SU-DHL-6 (cell line): ENCODE measurements around the gene SCGB1C2.

ENCODE experiments used
- H2AFZ ChIP-seq: fragments of 200-600 bp; sonication (generic); 2 replicates; pipeline ENCODE4 v1.6.1; 2014; ENCODE audit warnings: low read depth, mild to moderate bottlenecking, moderate library complexity, mixed read lengths, antibody characterized with exemption, low read length; ENCODE audit not compliant: severe bottlenecking
- H3F3A ChIP-seq: fragments of 200-600 bp; shearing (Covaris generic); 2 replicates; pipeline ENCODE4 v1.6.0; 2016; ENCODE audit warnings: antibody characterized with exemption, mild to moderate bottlenecking; ENCODE audit not compliant: insufficient read depth
- H3K27ac ChIP-seq: fragments of 200-600 bp; sonication (generic); 2 replicates; pipeline ENCODE4 v1.5.1; 2016; ENCODE audit warnings: low read depth, mild to moderate bottlenecking, low read length, moderate library complexity, mixed read lengths
- H3K27me3 ChIP-seq: fragments of 200-600 bp; sonication (generic), shearing (Covaris generic); 2 replicates; pipeline ENCODE4 v1.6.0; 2014; ENCODE audit warnings: mild to moderate bottlenecking, low read length
- H3K36me3 ChIP-seq: fragments of 200-600 bp; sonication (generic); 2 replicates; pipeline ENCODE4 v1.6.1; 2014; ENCODE audit warnings: mild to moderate bottlenecking, low read length, mixed read lengths
- H3K4me2 ChIP-seq: fragments of 300-600, 200-600 bp; shearing (Covaris generic), sonication (generic); 2 replicates; pipeline ENCODE4 v1.6.0; 2014; ENCODE audit warnings: low read length, low read depth, mild to moderate bottlenecking; ENCODE audit not compliant: poor library complexity, severe bottlenecking
- H3K4me3 ChIP-seq: fragments of 200-600 bp; sonication (generic); 2 replicates; pipeline ENCODE4 v1.5.1; 2014; ENCODE audit warnings: antibody characterized with exemption, low read length, mild to moderate bottlenecking, mixed read lengths; ENCODE audit not compliant: insufficient read depth, poor library complexity, severe bottlenecking
- H3K79me2 ChIP-seq: fragments of 200-600 bp; sonication (generic); 2 replicates; pipeline ENCODE4 v1.6.1; 2014; ENCODE audit warnings: mild to moderate bottlenecking, low read length, moderate library complexity; ENCODE audit not compliant: insufficient read depth
- H3K9ac ChIP-seq: fragments of 200-600 bp; sonication (generic); 2 replicates; pipeline ENCODE4 v1.7.0; 2014; ENCODE audit warnings: mild to moderate bottlenecking, low read length
- H3K9me2 ChIP-seq: fragments of 200-600 bp; sonication (generic); replicated peaks from 2 replicates; pipeline ENCODE4 v1.6.1; 2014; ENCODE audit warnings: low read length; ENCODE audit not compliant: insufficient read depth
- H3K9me3 ChIP-seq: fragments of 200-600 bp; sonication (generic); 2 replicates; pipeline ENCODE4 v1.6.1; 2014; ENCODE audit warnings: low read length, mixed read lengths; ENCODE audit not compliant: insufficient read depth
- H4K20me1 ChIP-seq: fragments of 200-600 bp; sonication (generic); 2 replicates; pipeline ENCODE4 v1.6.1; 2014; ENCODE audit warnings: low read depth, mild to moderate bottlenecking, antibody characterized with exemption, low read length, moderate library complexity, mixed read lengths
- CTCF ChIP-seq: fragments of 200-600 bp; sonication (generic); IDR thresholded peaks from one replicate; pipeline ENCODE4 v1.5.1; 2017; ENCODE audit warnings: antibody characterized with exemption, mild to moderate bottlenecking, low read length, moderate library complexity; ENCODE audit not compliant: insufficient read depth, poor library complexity, severe bottlenecking
- EZH2phosphoT487 ChIP-seq: fragments of 200-600 bp; sonication (generic), shearing (Covaris generic); conservative IDR thresholded peaks from 2 replicates; pipeline ENCODE4 v1.6.1; 2018; ENCODE audit warnings: mild to moderate bottlenecking, antibody characterized with exemption, low read length, moderate library complexity, mixed read lengths

Gene SCGB1C2

GRCh38 chr17:143785-144281 is 6.5 kb downstream of the SCGB1C2 start:
- H2AFZ ChIP-seq, result no peak overlapping the region
- no peaks in the 10 kb centered on the region for H3K79me2 ChIP-seq
- H4K20me1 ChIP-seq, result no peaks in the 10 kb centered on the region
- no peaks in the 10 kb centered on the region for H3F3A ChIP-seq
- TF ChIP-seq EZH2phosphoT487 (no peak), CTCF (peak; percentile 69)
- no peaks in the 10 kb centered on the region for H3K27me3 ChIP-seq
- H3K27ac ChIP-seq, result no peak overlapping the region
- no peaks in the 10 kb centered on the region for H3K9me2 ChIP-seq
- no peak overlapping the region for H3K9ac ChIP-seq
- no peak overlapping the region for H3K4me2 ChIP-seq
- H3K4me3 ChIP-seq, result no peak overlapping the region
- no peaks in the 10 kb centered on the region for H3K9me3 ChIP-seq
- no peaks in the 10 kb centered on the region for H3K36me3 ChIP-seq

- Histone ChIP-seq H4K20me1 (no peaks in the 10 kb centered on the region), H3F3A (no peaks in the 10 kb centered on the region), H3K36me3 (no peaks in the 10 kb centered on the region), H3K27me3 (no peaks in the 10 kb centered on the region), H3K79me2 (no peaks in the 10 kb centered on the region), H3K4me2 (no peak overlapping the region), H3K9me2 (no peaks in the 10 kb centered on the region), H3K27ac (no peak overlapping the region), H3K9me3 (no peaks in the 10 kb centered on the region), H2AFZ (no peak overlapping the region), H3K9ac (no peak overlapping the region), H3K4me3 (no peak overlapping the region)
- no peak for TF ChIP-seq CTCF
Observed at GRCh38 chr17:144936-145670, 7.7 kb downstream of the SCGB1C2 start.

GRCh38 chr17:145671-146541 is 8.5 kb downstream of the SCGB1C2 start:
- H3K9ac ChIP-seq, result no peak overlapping the region

More at GRCh38 chr17:145671-146541, 8.5 kb downstream of the SCGB1C2 start:
- H3K4me3 ChIP-seq, result no peak overlapping the region
- H3F3A ChIP-seq, result no peaks in the 10 kb centered on the region
- no peaks in the 10 kb centered on the region for H3K79me2 ChIP-seq
- H2AFZ ChIP-seq, result no peak overlapping the region
- no peaks in the 10 kb centered on the region for H3K9me2 ChIP-seq
- no peak overlapping the region for H3K4me2 ChIP-seq
- H4K20me1 ChIP-seq, result no peaks in the 10 kb centered on the region
- no peak overlapping the region for H3K27ac ChIP-seq
- H3K9me3 ChIP-seq, result no peaks in the 10 kb centered on the region
- TF ChIP-seq CTCF, result no peak
- no peak for TF ChIP-seq EZH2phosphoT487
- no peaks in the 10 kb centered on the region for H3K36me3 ChIP-seq
- H3K27me3 ChIP-seq, result no peaks in the 10 kb centered on the region
